IPS-11a (cell line): ENCODE data around the gene FOXB2.

Source experiments
- H3K4me3 ChIP-seq: one replicate; pipeline ENCODE4 v1.5.1; 2013; ENCODE audit warnings: low read depth, low read length, control low read depth

Gene FOXB2

GRCh38 chr9:77015327-77016048, 4.0 kb upstream of the FOXB2 start:
- H3K4me3 ChIP-seq, result peak overlapping the region; percentile 34

DNA sequence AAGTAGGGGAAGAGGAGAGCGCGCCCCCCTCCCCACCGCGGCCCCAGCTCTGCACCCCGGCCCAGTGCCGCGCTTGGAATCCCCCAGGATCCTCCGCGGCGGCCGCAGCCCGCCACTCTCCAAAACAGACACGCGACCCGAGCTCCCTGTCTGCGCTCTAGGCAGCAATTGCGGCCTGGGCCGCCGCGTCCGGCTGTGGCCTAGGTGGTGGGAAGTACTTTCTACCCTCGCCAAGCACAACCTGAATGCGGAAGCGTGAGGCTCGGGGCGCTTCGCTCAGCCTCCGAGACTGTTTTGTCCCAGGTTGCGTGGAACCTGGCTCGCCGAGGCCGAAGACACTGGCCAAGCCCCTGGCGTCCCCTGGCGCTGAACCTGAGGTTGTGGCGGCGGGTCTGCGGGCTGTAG, 3.3 kb upstream of the FOXB2 start:
- peak overlapping the region; percentile 34 for H3K4me3 ChIP-seq

DNA sequence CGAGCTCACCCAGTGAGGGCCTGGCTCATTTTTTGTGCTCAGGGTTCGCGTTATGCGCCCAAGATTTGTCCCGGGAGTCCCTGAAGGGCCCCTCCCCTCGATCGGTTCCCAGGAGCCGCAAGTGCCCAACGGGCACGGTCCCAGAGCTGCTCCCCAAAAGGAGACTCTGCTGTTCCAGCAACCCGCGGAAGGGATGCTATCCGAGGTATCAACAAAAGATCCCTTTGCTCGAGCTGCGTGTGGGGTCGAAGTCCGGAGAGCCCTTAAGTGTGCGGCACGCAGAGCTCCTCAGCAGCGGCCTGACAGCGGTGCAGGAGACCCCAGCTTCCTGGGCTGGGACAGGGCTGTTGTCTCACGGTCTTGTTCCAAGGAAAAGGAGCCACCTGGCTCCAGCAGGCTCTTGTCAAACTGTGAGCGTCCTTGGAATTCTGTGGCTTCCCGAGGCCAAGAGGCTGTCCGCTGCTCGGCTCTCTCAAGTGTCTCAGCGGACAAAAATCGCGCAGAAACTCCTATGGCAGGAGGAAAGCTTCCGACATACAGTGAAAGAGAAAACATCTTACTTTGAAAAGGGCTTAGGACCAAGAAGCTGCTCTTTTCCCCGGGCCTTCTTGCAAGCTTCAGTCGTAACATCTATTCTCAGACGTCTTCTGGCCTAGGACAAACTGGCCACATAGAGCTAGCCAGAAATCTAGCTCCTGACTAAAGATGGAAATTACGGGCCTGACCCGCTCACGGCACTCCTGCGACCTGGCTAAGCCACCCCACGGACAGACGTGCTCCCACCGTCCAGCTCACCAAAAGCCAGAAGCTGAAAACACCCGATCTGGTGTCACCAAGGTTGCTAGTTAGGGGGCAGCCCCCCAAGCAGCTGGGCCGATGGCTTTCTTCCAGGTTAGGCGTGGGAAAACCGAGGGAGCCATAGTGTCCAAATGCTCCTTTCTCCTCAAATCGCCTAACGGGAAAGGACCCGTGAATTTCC, 2.6 kb upstream of the FOXB2 start:
- no peak overlapping the region for H3K4me3 ChIP-seq

DNA sequence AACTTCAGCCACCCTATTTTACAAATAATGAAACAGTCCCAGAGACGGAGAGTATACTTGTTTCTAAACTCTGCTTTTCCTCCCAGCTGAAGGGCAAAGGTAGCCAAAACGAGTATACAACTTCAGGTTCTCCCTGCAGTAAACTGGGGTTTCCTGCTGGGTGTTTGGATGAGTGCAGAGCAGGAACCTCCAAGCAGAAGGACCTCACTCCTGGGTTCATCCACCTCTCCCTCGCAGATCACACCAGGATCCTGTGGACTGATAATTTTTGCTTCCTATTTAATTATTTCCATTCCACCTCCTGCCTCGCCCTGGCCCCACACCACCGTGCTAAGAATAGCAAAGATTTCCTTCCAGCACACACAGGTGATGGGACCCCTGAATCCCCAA, 2.0 kb upstream of the FOXB2 start:
- no peak overlapping the region for H3K4me3 ChIP-seq

- H3K4me3 ChIP-seq, result peak overlapping the region; percentile 31
Observed at GRCh38 chr9:77018058-77018968, 1.1 kb upstream of the FOXB2 start.

GRCh38 chr9:77018969-77019235, 553 bp upstream of the FOXB2 start:
- H3K4me3 ChIP-seq, result peak overlapping the region; percentile 31

- H3K4me3 ChIP-seq, result peak overlapping the region; percentile 17
Observed at GRCh38 chr9:77019926-77020412, 514 bp downstream of the FOXB2 start.

- no peak overlapping the region for H3K4me3 ChIP-seq
Observed at GRCh38 chr9:77020413-77021290, 1.2 kb downstream of the FOXB2 start.

DNA sequence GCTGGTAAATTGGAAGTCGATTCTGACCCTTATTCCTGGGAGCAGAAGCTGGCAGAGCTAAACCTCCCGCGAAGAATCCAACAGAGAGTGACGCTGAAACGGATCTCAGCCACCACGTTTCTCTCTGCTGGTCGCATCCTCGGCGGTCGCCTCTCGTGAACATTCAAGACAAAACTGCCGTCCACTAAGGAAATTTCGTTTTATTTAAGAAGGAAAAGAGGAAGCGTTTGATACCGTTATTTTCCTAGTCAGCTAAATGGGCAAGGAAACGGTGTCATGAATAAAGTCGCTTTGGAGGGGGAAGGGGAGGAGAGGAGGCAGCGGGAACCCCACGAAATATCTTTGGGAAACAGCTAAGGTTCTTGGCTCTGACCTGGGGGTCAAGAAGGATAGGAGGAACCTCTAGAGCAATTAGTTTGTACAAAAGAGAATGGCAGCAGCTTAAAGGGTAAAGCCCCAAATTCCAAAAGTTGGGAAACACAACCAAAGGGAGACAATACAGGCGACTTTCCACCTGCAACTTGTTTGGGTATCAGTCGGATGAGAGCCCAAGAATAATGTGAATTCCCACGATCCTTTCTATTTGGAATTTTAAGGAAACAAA, 1.9 kb downstream of the FOXB2 start:
- H3K4me3 ChIP-seq, result no peak overlapping the region

GRCh38 chr9:77021922-77022782, 2.7 kb downstream of the FOXB2 start:
- H3K4me3 ChIP-seq, result peak overlapping the region; percentile 1

- no peak overlapping the region for H3K4me3 ChIP-seq
Observed at GRCh38 chr9:77022783-77023440, 3.5 kb downstream of the FOXB2 start.

DNA sequence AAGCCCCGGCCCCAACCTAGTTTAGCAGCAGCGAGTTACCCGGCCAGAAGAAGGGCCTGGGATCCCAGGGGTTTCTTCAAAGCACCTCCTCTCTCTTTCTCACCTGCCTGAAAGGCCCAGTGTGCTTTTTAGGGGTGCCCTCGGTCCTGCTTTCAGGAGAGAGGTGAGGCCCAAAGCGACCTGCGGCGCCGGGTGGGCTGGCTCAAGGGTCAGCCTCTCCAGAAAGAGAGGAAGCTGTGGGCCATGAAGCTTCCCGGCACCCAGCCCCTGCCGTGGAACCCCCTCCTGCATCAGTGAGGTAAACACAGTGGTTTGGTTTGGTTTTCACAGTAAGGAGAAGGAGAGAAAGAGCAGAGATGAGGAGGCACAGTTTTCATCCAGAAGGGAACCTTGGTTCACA, 4.3 kb downstream of the FOXB2 start:
- H3K4me3 ChIP-seq, result no peak overlapping the region

DNA sequence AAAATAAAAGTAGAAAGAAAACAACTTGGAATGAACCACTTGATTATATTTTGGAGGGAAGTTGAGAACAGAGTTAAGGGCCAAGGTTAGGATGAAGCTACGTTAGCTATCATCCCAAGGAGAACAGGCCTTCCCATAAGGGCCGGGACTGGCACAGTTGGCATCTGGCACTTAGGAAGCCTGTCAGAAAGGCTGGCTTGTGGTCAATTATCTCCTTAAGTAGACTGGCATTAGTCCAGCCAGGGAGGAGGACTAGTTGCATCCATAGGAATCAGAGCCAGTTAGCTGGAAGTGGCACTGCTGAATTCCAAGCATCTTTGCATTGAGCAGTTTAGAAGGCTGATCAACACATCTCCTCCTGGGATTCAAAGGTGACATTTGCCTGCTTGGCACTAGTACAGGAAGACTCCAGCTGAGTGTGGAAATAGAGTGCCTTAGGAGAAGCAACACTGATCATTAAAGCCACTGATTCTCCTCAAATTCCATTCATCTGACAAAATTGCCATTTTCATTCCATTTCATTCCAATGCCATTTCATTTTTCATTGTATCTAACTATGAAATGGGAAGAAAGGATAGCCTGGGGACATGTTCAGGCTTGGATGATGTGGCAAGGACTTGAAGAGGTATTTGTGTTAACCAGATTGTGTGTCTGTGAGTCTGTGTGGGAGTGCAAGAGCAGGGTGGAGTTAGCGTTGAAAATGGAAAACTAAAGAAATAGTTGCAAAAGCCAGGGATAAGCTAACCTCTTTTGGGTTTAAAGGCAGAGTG, 5.5 kb downstream of the FOXB2 start:
- H3K4me3 ChIP-seq, result no peak overlapping the region

GRCh38 chr9:77028478-77028877, 9.0 kb downstream of the FOXB2 start:
- H3K4me3 ChIP-seq, result no peak overlapping the region

GRCh38 chr9:77030045-77030444, 10.6 kb downstream of the FOXB2 start:
- no peak overlapping the region for H3K4me3 ChIP-seq

GRCh38 chr9:77038281-77039036, 19.0 kb downstream of the FOXB2 start:
- no peak overlapping the region for H3K4me3 ChIP-seq

- no peak overlapping the region for H3K4me3 ChIP-seq
Observed at GRCh38 chr9:77040340-77040739, 20.9 kb downstream of the FOXB2 start.
